Stromal cell of bone marrow (primary cell): ENCODE data around the gene SLC4A3.

Experiments
- DNase-seq: peaks from one replicate; pipeline ENCODE4 v3.0.0-alpha.2; 2012; ENCODE audit warnings: low read depth

Gene SLC4A3

GRCh38 chr2:219627103-219628100, at the start of gene SLC4A3:
SLC4A3 (plus strand) TSS chr2:219627630; CDS start chr2:219627993, 363 bp downstream.
- DNase-seq: no peak

GRCh38 chr2:219578811-219579613, 48.4 kb upstream of the SLC4A3 start:
- DNase-seq: no peak

GRCh38 chr2:219581346-219581745, 46.1 kb upstream of the SLC4A3 start:
- no peak for DNase-seq

DNA sequence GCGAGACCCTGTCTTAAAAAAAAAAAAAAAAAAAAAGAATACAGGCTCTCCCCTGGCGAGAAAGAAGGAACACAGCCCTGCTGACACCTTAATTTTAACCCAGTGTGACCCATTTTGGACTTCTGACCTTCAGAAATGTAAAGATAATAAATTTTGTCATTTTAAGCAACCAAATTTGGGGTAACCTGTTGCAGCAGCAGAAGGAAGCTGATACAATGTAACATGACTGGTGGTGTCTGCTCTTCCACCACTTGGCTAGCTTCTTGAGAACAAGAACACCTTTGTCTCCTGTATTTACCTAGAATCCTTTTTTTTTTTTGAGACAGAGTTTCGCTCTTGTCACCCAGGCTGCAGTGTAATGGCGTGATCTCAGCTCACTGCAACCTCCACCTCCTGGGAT, 36.3 kb upstream of the SLC4A3 start:
- DNase-seq: no peak

DNA sequence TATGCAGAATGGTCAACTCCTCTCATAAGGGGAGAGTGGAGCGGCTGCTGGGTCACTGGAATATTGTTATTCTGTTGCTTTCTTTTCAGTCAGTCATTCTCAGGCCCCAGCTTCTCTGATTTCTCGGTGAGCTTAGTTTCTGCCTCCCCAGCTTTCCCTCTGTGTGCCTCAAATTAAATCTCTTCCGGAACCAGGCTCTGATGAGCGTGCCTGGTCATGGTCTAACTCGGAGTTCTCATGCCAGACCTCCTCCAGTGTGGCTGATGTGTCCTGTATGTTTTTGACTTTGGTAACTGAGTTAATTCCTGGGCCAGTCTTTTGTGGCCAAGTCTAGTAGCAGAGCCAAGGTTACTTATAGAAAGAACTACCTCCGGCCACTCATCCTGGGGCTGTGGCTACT, 34.7 kb upstream of the SLC4A3 start:
- no peak for DNase-seq

DNA sequence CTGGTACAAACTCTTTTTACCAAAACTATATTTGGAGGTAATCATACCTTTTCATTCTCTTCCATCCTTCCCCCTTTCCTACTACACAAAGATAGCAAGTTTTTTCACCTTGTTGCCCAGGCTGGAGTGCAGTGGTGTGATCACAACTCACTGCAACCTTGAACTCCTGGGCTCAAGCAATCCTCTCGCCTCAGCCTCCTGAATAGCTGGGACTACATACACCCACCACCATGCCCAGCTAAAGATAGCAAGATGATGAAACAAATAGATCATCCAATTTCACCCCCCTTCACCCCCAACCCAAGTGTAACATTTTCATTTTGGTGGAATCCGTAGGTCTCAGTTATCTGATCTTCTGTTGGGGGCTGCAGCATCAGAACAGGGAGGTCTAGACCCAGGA, 34.3 kb upstream of the SLC4A3 start:
- DNase-seq: no peak

- DNase-seq: no peak
Observed at GRCh38 chr2:219595256-219595655, 32.2 kb upstream of the SLC4A3 start.

DNA sequence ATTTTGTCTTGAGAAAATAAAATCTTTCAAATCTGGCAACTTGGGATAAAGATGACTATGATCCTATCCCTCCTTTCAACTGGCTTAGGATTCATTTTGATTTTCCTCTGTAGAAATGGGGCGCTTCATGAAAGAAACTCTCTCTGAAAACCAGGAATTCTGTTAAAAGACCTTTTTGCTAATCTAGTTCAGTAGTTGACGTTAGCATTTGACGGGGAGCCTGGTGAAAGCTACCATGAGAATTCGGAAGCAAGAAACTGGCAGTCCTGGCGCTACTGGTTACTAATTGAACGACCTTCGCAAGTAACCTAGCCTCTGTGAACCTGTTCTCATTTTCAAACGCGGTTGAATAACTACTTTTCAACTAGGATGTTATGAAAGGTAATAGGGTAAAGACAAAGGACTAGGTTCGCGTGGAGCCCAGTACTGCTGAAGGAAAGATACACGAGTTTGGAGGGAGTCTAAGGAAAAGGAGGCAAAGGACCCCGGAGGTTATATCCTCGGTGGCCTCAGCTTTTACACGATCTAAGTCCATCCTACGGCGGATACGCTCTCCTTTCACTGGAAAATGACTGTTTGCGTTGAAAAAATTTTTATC, 30.4 kb upstream of the SLC4A3 start:
- DNase-seq: peak; percentile 13

DNA sequence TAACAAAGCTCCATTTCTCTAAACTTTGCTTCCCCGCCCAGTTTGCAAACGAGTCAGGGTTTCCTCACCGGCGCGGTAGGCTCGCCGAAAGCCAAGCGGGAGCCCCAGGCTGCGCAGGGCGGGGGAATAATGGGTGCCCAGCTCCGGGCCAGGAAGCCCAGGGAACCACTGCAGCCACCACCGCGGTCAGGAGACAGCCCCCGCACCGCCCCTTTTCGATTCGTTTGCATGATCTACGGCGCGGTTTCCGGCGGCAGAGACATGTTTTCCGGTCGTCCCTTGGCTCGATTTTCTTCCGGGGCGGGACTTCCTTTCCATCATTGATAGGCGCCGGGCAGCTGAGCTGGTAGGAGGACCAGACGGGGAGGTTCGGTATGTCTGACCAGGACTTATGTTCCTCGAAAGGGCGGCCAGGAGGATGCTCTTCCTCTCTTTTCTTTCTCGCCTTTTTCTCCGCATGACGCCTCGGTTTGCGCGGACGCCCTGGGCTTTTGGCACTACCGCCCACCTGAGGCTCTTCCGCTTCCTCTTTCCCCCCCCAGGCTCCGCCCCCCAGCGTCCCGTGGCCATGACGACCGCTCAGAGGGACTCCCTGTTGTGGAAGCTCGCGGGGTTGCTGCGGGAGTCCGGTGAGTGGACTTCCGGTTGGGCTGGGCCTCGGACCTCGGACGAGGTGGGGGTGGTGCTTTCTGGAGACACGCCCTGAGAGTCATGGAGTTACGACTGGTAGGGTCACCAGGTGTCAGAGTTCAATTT, 29.7 kb upstream of the SLC4A3 start, which contains the start of gene STK11IP:
STK11IP (plus strand) TSS at position 306 of the 756 bp plus-strand sequence; CDS start at position 569, 263 bp downstream.
- DNase-seq: peak; percentile 96

- no peak for DNase-seq
Observed at GRCh38 chr2:219598308-219599078, 28.9 kb upstream of the SLC4A3 start.

- no peak for DNase-seq
Observed at GRCh38 chr2:219603771-219604170, 23.7 kb upstream of the SLC4A3 start.

GRCh38 chr2:219605607-219605954, 21.8 kb upstream of the SLC4A3 start:
- no peak for DNase-seq

GRCh38 chr2:219607931-219608330, 19.5 kb upstream of the SLC4A3 start:
- DNase-seq: no peak

DNA sequence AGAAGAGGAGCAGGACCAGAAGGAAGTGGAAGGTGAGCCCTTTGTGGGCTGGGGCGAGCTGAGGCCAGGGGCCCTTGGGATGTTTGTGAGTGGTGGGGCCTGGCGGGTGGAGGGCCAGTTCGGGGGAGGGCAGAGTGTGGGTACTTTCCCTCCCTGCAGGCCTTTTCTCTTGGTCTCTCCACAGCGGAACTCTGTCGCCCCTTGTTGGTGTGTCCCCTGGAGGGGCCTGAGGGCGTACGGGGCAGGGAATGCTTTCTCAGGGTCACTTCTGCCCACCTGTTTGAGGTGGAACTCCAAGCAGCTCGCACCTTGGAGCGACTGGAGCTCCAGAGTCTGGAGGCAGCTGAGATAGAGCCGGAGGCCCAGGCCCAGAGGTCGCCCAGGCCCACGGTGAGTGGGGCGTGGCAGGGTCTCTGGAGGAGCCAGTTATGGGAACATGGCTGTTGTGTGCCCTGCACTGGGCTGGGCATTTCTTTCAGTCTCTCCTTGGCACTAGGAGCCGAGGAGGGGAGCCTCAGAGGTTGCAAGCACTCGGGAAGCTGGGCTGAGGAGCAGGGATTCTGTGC, 18.9 kb upstream of the SLC4A3 start:
- DNase-seq: no peak

GRCh38 chr2:219609149-219609750, 18.2 kb upstream of the SLC4A3 start:
- DNase-seq: no peak

DNA sequence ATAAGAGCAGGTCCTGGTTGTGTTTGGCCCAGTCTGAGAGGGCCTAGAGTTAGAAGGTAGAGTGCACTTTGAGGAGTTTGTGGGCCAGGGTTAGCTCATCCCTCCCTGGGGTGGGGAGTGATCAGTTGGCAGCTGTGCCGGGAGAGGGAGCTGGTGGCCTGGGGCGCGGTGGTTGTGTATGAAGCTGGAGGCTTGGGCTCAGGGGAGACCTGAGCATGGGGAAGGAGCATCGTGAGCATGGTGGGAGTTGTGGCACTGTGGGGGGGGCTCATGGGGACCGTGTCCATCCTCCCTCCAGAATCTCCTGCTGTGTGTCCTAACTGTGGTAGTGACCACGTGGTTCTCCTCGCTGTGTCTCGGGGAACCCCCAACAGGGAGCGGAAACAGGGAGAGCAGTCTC, 16.1 kb upstream of the SLC4A3 start:
- DNase-seq: no peak

DNA sequence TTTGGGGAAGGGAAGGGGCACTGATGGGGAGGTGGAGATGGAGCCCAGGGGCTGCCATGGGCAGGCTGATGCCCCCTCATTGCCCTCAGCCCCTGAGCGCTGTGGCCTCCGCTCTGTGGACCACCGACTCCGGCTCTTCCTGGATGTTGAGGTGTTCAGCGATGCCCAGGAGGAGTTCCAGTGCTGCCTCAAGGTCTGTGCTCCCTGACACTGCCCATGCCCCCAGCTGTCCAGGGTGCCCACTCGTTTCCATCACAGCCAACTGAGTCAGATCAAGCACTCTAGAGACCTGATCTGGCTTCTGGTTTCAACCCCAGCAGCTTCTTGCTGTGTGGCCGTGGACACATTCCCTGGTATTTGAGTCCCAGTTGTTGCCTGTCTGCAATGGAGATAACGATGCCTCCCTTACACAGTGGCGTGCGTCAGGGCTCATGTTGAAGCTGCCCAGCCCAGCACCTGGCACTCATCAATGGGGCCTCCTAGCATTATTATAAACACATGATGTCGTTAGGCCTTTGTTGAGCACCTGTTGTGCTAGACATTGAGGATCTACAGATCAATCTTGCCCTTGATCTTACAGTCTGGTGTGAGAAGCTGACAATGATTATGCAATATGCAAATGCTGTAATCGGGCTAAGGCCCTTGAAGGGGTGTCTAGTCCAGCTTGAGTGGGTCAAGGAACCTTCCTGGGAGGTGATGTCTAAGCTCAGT, 15.4 kb upstream of the SLC4A3 start:
- DNase-seq: no peak

GRCh38 chr2:219612577-219613286, 14.7 kb upstream of the SLC4A3 start:
- no peak for DNase-seq
